Measurements from ENCODE around the gene CASZ1. TPM values are rescaled to one million over a fixed set of nuclear protein-coding genes. Genes with fewer than 3 reads are reported as not detected.

CASZ1 gene
- total RNA-seq, 2 donors from 2014 or later: 44.3 to 50.3 TPM

- no peaks in the 10 kb centered on the region for H3K36me3 ChIP-seq
- DNase-seq (ENCODE audit: low spot score): no peak
- no peak for TF ChIP-seq CTCF (IDR thresholded peaks at IDR 0.05)
- no peaks in the 10 kb centered on the region for H3K27me3 ChIP-seq
- peak overlapping the region in 1 of 2 donors; percentile 25 for H3K4me3 ChIP-seq
- peak overlapping the region; percentile 89 to 98 for H3K27ac ChIP-seq
- no peaks in the 10 kb centered on the region for H3K9me3 ChIP-seq
- H3K4me1 ChIP-seq: peaks cover 0 to 88% of the 10 kb centered on the region in 2 donors
Observed at GRCh38 chr1:10716840-10717239, 79.6 kb downstream of the CASZ1 start.

- no peak for DNase-seq (ENCODE audit: low spot score)
- H3K9me3 ChIP-seq: no peaks in the 10 kb centered on the region
- no peaks in the 10 kb centered on the region for H3K27me3 ChIP-seq
- H3K36me3 ChIP-seq: no peaks in the 10 kb centered on the region
- H3K27ac ChIP-seq: peak overlapping the region; percentile 89 to 98
- no peak for TF ChIP-seq CTCF (IDR thresholded peaks at IDR 0.05)
- peaks cover 0 to 82% of the 10 kb centered on the region in 2 donors for H3K4me1 ChIP-seq
- no peak overlapping the region for H3K4me3 ChIP-seq
Observed at GRCh38 chr1:10714337-10715114, 81.9 kb downstream of the CASZ1 start.

GRCh38 chr1:10713614-10714013 is 82.8 kb downstream of the CASZ1 start:
- Histone ChIP-seq H3K4me3 (no peak overlapping the region), H3K9me3 (no peaks in the 10 kb centered on the region), H3K4me1 (peaks cover 0 to 82% of the 10 kb centered on the region in 2 donors), H3K36me3 (no peaks in the 10 kb centered on the region), H3K27ac (peak overlapping the region; percentile 89 to 98), H3K27me3 (no peaks in the 10 kb centered on the region)
- no peak for TF ChIP-seq CTCF (IDR thresholded peaks at IDR 0.05)
- no peak for DNase-seq (ENCODE audit: low spot score)

GRCh38 chr1:10712568-10713362 is 83.7 kb downstream of the CASZ1 start:
- Histone ChIP-seq H3K27me3 (no peaks in the 10 kb centered on the region), H3K27ac (peak overlapping the region; percentile 89 to 98), H3K4me3 (no peak overlapping the region), H3K9me3 (no peaks in the 10 kb centered on the region), H3K4me1 (peaks cover 0 to 77% of the 10 kb centered on the region in 2 donors), H3K36me3 (no peaks in the 10 kb centered on the region)
- no peak for DNase-seq (ENCODE audit: low spot score)
- TF ChIP-seq CTCF (IDR thresholded peaks at IDR 0.05): no peak

GRCh38 chr1:10710489-10710888 is 86.0 kb downstream of the CASZ1 start:
- Histone ChIP-seq H3K9me3 (no peaks in the 10 kb centered on the region), H3K4me1 (peaks cover 0 to 73% of the 10 kb centered on the region in 2 donors), H3K27me3 (no peaks in the 10 kb centered on the region), H3K4me3 (no peak overlapping the region), H3K36me3 (no peaks in the 10 kb centered on the region), H3K27ac (peak overlapping the region; percentile 17 to 51)
- no peak for TF ChIP-seq CTCF (IDR thresholded peaks at IDR 0.05)
- no peak for DNase-seq (ENCODE audit: low spot score)
